ENCODE data around the gene ERCC3. TPM values are rescaled to one million over a fixed set of nuclear protein-coding genes. Genes with fewer than 3 reads are reported as not detected.

ERCC3 gene
- 36.1 TPM for polyA plus RNA-seq (2013, experiment 1 of 2; ENCODE audit: insufficient read length)
- polyA plus RNA-seq (2013, experiment 2 of 2; ENCODE audit: insufficient read length): 36.8 TPM

GRCh38 chr2:127293748-127294562 lies at the start of gene ERCC3:
Gene ERCC3 (minus strand): TSS chr2:127294144. CDS start chr2:127294081, 63 bp downstream.
- DNase-seq: peak; percentile 84

GRCh38 chr2:127343277-127343676 lies 49.3 kb upstream of the ERCC3 start:
- DNase-seq: no peak

DNA sequence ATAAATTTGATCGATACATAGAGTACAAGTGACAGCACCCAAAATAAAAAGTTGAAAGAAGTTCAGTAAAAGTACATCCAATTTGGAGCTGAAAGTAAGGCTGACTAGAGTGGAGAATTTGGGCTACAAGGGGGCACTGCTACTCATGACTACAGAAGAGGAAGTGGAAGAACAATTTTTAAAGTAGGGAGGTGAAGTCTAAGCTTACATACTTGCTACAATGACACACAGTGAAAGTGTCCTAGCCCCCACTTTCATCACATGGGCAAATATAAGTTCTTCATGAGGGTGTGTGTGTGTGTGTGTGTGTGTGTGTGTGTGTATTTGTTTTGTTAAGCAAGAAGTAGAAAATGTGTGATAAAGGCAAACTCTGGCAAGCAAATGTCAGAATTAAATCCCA lies 48.2 kb upstream of the ERCC3 start:
- DNase-seq: no peak

DNA sequence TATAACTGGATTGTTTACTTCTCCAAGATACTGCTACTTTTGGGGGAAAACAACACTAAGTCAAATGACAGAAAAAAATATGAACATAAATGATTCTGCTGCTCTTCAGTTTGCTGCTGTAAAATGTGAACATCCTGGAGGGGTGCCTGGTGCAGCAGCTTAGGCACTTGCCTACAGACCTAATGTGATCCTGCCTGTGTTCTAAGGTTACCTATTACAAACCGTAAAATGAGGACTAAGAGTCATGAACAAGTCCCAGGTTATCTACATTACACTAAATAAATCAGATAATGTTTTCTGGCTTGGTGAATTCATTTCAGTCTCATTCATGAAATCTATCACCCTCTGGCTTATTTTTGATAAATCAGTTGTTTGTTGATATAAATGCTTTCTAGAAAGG lies 38.4 kb upstream of the ERCC3 start:
- DNase-seq: no peak

- DNase-seq: no peak
Observed at GRCh38 chr2:127330753-127331152, 36.8 kb upstream of the ERCC3 start.

DNA sequence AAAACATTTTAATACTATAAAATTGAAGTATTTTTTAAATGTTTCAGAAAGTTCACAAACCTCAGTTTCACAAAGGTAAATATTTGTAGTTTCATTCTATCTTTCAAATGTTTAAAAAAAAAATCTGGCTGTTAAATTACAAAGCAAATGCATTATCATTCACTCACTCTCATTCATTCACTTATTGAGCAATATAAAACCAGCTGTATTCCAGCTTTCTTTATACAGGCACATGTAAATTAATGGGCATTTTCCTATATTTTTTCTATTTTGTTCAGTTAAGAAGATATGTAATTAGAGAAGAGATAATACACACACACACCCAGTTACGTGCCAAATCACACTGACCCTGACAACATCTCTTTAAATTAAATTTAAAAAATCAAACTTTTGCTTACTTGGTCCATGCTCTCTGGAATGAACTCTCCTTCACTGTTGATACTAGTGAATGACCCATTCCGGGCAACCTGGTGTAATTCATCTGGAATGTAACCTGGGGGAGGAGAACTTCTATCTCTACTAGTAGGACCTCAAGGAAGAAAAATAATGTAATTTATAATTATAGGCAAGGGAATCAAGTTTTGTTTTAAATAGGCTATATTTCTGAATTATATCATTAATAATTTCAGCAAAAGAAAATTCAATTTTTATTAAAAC lies 32.5 kb upstream of the ERCC3 start:
- no peak for DNase-seq

- peak; percentile 52 for DNase-seq
Observed at GRCh38 chr2:127324635-127325034, 30.7 kb upstream of the ERCC3 start.

DNA sequence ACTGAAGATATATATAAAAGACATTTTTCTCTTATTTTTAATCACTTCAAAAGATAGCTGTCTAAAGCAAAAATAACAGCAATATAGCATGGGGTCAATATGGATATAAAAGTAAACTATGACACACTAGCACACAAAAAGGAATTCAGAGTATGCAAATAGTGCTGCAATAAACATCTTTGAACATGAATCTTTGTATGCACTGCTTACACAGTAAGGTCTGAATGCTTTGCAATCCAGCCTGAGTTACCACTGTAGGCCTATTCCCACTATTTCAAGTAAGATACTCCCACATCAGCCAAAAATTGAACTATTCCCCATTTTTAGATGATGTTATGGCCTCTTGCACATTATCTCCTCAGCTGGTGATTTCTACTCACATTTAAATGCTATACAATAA lies 27.4 kb upstream of the ERCC3 start:
- DNase-seq: peak; percentile 14

DNA sequence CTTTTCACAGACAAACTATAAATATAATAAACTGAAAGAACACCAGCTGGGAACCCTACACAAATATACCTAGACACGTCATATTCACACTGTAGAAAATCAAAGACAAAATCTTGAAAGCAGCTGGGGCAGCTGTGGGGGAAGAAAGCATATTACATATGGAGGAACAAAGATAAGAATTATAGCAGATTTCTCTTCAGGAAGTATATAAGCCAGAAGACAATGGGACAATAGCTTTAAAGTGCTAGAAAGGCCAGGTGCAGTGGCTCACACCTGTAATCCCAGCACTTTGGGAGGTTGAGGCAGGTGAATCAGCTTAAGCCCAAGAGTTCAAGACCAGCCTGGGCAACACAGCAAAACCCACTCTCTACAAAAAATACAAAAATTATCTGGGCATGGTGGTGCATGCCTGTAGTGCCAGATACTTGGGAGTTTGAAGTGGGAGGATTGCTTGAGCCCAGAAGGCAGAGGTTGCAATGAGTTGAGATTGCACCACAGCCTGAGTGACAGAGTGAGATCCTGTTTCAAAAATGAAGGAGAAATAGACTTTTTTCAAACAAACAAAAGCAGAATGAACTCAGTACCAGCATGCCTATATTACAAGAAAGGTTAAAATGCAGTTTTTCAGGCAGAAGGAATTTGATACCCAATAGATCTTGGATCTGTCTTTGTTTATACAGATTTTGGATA lies 26.8 kb upstream of the ERCC3 start:
- DNase-seq: no peak

GRCh38 chr2:127320067-127320466 lies 26.1 kb upstream of the ERCC3 start:
- DNase-seq: no peak

GRCh38 chr2:127314193-127314988 lies 20.4 kb upstream of the ERCC3 start:
- DNase-seq: no peak

DNA sequence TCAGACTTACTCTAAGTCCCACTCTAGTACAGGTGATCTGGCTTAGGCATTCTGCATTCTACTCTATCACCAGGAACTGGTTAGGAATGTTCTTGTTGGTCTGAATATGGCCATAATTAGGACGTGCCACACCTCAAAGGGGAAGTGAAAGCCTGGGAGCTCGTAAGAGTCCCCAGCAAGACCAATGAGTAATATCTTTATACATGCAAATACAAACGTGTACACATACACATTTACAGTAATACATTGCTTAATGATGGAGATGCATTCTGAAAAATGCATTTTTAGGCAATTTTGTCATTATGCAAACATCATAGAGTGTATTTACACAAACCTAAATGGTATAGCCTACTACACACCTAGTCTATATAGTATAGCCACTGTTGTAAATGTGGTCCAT lies 19.5 kb upstream of the ERCC3 start:
- DNase-seq: no peak

- no peak for DNase-seq
Observed at GRCh38 chr2:127310980-127311379, 17.0 kb upstream of the ERCC3 start.

DNA sequence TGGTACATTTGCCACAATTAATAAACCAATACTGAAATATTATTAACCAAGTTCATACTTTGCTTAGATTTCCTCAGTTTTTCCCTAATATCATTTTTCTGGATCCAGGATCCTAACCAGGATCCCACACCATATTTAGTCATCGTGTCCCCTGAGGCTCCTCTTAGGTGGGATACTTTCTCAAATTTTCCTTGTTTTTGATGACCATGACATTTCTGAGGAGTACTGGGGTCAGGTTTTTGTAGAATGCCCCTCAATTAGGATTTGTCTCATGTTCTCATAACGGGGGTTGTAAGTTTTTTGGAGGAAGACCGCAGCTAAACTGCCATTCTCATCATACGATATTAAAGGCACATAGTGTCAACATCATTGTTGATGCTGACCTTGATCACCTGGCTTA lies 15.5 kb upstream of the ERCC3 start:
- DNase-seq: no peak

DNA sequence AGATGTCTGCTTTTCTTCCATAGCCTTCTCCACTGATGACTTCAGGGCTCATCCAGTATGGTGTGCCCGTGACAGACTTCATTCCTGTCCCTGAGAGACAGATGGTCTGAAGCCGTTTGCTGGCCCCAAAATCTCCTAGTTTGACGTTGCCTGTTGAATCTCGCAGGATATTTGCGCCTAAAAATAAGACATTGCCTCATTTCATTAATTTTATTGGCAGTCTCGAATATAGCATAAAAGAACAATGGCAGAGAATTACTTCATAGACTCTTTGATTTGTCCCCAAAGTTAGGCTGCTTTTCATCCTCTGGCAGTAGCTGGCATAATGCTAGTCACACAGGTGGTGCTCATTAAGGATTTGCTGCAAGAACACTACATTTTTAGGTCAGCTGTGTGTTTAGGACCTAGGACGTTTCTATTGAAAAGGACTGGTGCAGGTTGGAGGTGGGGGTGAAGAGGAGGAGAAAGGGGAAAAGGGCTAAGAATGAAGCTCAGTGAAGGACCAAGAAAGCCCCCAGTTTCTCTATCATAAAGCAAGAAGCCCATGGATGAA lies 14.7 kb upstream of the ERCC3 start:
- DNase-seq: no peak

GRCh38 chr2:127305990-127306585 lies 12.1 kb upstream of the ERCC3 start:
- DNase-seq: no peak

GRCh38 chr2:127302168-127302567 lies 8.2 kb upstream of the ERCC3 start:
- DNase-seq: no peak

- DNase-seq: no peak
Observed at GRCh38 chr2:127293386-127293747, 577 bp downstream of the ERCC3 start.

GRCh38 chr2:127288274-127288673 lies 5.7 kb downstream of the ERCC3 start:
- no peak for DNase-seq

- no peak for DNase-seq
Observed at GRCh38 chr2:127283275-127283674, 10.7 kb downstream of the ERCC3 start.

DNA sequence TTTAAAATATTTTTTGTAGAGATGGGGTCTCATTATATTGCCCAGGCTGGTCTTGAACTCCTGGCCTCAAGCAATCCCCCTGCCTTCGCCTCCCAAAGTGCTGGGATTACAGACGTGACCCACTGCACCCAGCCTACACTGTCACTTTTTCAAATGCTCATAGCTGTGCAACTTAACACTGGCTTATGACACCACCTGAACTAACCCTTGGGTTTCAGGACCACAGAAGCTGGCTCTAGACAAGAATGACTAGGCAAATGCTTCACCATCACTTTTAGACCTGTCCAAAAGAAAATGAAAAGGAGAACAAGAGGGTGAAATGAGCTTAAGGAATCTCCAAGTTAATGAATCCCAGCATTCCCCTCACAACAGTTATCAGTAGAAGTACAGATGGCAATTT lies 13.3 kb downstream of the ERCC3 start:
- DNase-seq: no peak

GRCh38 chr2:127279781-127280180 lies 14.2 kb downstream of the ERCC3 start:
- DNase-seq: no peak

All from fibroblast of skin of abdomen (primary cell).